IMR-90 (cell line): ENCODE data around the gene AZIN2. TPM values are rescaled to one million over a fixed set of nuclear protein-coding genes. Genes with fewer than 3 reads are reported as not detected.

Source experiments
- ATAC-seq: fragments of 200-7000 bp; cut with Tn5 transposase; 2 replicates; pipeline ENCODE4 v1.9.1; 2020; ENCODE audit warnings: low read depth, mild to moderate bottlenecking, moderate library complexity
- BruUV-seq: library from RNA; stranded (reverse); fragments of 400-500 nt; replicated peaks from 2 replicates; lab custom pipeline; 2021; lab: Mats Ljungman, UMichigan
- CTCF ChIA-PET: fragments of 300-600 bp; formaldehyde crosslinking; extraction: SDS; loops from one replicate; lab custom pipeline; 2021; ENCODE audit warnings: antibody characterized with exemption; lab: Yijun Ruan, JAX
- POLR2A ChIA-PET: fragments of 300-600 bp; sonication (Branson Sonifier 250); formaldehyde crosslinking; loops from one replicate; lab custom pipeline; 2022; ENCODE audit warnings: antibody characterized with exemption; ENCODE audit not compliant: unreplicated experiment; lab: Charles Lee
- DNase-seq: peaks from one replicate; pipeline ENCODE4 v3.0.0; 2013
- H2AFZ ChIP-seq: replicated peaks from 2 replicates; pipeline ENCODE3; 2013; ENCODE audit warnings: low read length, mild to moderate bottlenecking; ENCODE audit not compliant: poor library complexity
- H2AK5ac ChIP-seq: 2 replicates; pipeline ENCODE4 v1.6.1; 2013; ENCODE audit warnings: low read depth, low read length, inconsistent platforms
- H2AK9ac ChIP-seq: replicated peaks from 2 replicates; pipeline ENCODE3; 2013; ENCODE audit warnings: mild to moderate bottlenecking, low read depth, low read length, moderate library complexity; ENCODE audit not compliant: poor library complexity
- H2BK120ac ChIP-seq: 2 replicates; pipeline ENCODE4 v1.6.1; 2013; ENCODE audit warnings: low read depth, low read length, inconsistent platforms
- H2BK15ac ChIP-seq: 3 replicates; pipeline ENCODE4 v1.6.1; 2013; ENCODE audit warnings: low read depth, low read length, inconsistent platforms
- H2BK20ac ChIP-seq: 2 replicates; pipeline ENCODE4 v1.6.1; 2013; ENCODE audit warnings: low read depth, mild to moderate bottlenecking, inconsistent platforms, low read length, moderate library complexity
- H2BK5ac ChIP-seq: 2 replicates; pipeline ENCODE4 v1.6.1; 2013; ENCODE audit warnings: mild to moderate bottlenecking, low read depth, low read length, inconsistent platforms; ENCODE audit not compliant: poor library complexity, severe bottlenecking
- H3K14ac ChIP-seq: replicated peaks from 2 replicates; pipeline ENCODE4 v1.6.1; 2013; ENCODE audit warnings: low read depth, low read length, inconsistent platforms
- H3K18ac ChIP-seq: 2 replicates; pipeline ENCODE4 v1.6.1; 2013; ENCODE audit warnings: low read depth, low read length, control low read depth
- H3K23ac ChIP-seq: 2 replicates; pipeline ENCODE4 v1.6.1; 2013; ENCODE audit warnings: low read depth, low read length, inconsistent platforms
- H3K27ac ChIP-seq: 2 replicates; pipeline ENCODE4 v1.5.1; 2013; ENCODE audit warnings: mild to moderate bottlenecking, control low read depth, low read length; ENCODE audit not compliant: insufficient read depth
- H3K27me3 ChIP-seq: 2 replicates; pipeline ENCODE4 v1.6.1; 2013; ENCODE audit warnings: low read length; ENCODE audit not compliant: control insufficient read depth, insufficient read depth
- H3K36me3 ChIP-seq: 2 replicates; pipeline ENCODE4 v1.6.1; 2013; ENCODE audit warnings: low read length, mixed read lengths; ENCODE audit not compliant: control insufficient read depth, insufficient read depth
- H3K4ac ChIP-seq: 2 replicates; pipeline ENCODE4 v1.6.1; 2013; ENCODE audit warnings: low read depth, low read length, inconsistent platforms
- H3K4me1 ChIP-seq: 2 replicates; pipeline ENCODE4 v1.6.1; 2013; ENCODE audit warnings: low read length, mixed read lengths; ENCODE audit not compliant: control insufficient read depth, insufficient read depth
- H3K4me2 ChIP-seq: 2 replicates; pipeline ENCODE4 v1.6.1; 2013; ENCODE audit warnings: low read depth, mild to moderate bottlenecking, control low read depth, low read length, moderate library complexity
- H3K4me3 ChIP-seq: 2 replicates; pipeline ENCODE4 v1.5.1; 2013; ENCODE audit warnings: low read depth, mild to moderate bottlenecking, control low read depth, low read length, moderate library complexity; ENCODE audit not compliant: insufficient read depth
- H3K56ac ChIP-seq: 2 replicates; pipeline ENCODE4 v1.6.1; 2013; ENCODE audit warnings: low read length, inconsistent platforms; ENCODE audit not compliant: insufficient read depth; ENCODE audit errors: extremely low read depth
- H3K79me1 ChIP-seq, 2 experiments: 2 replicates each; pipeline ENCODE4 v1.6.1; 2013; ENCODE audit warnings: low read length in 2 of 2, inconsistent platforms in 1 of 2, low read depth in 1 of 2
- H3K9ac ChIP-seq: 2 replicates; pipeline ENCODE4 v1.6.1; 2013; ENCODE audit warnings: low read depth, low read length, control low read depth
- H3K9me1 ChIP-seq: 2 replicates; pipeline ENCODE4 v1.6.1; 2013; ENCODE audit warnings: low read length, inconsistent platforms; ENCODE audit not compliant: insufficient read depth
- H3K9me3 ChIP-seq: 2 replicates; pipeline ENCODE4 v1.6.1; 2013; ENCODE audit warnings: low read length; ENCODE audit not compliant: control insufficient read depth, insufficient read depth
- H4K20me1 ChIP-seq: 2 replicates; pipeline ENCODE4 v1.6.1; 2013; ENCODE audit warnings: low read length, inconsistent platforms; ENCODE audit not compliant: insufficient read depth
- H4K5ac ChIP-seq: 2 replicates; pipeline ENCODE4 v1.6.1; 2013; ENCODE audit warnings: mild to moderate bottlenecking, low read depth, low read length, control low read depth
- H4K8ac ChIP-seq, 2 experiments: 2 replicates each; pipeline ENCODE4 v1.6.1; 2013; ENCODE audit warnings: low read depth in 2 of 2, low read length in 2 of 2, control low read depth in 1 of 2, inconsistent platforms in 1 of 2
- H4K91ac ChIP-seq: 2 replicates; pipeline ENCODE4 v1.6.1; 2013; ENCODE audit warnings: low read depth, low read length, inconsistent platforms; ENCODE audit not compliant: insufficient read depth
- BHLHE40 ChIP-seq: fragments of 150-350 bp; IDR thresholded peaks from 2 replicates; pipeline ENCODE4 v1.6.1; 2016; ENCODE audit warnings: mild to moderate bottlenecking, low read depth, low read length
- CEBPB ChIP-seq: IDR thresholded peaks from 2 replicates; pipeline ENCODE4 v1.6.1; 2012; ENCODE audit warnings: low read depth, low read length, improper control_type of control experiment
- CHD1 ChIP-seq: IDR thresholded peaks from 2 replicates; pipeline ENCODE4 v1.6.1; 2012; ENCODE audit warnings: low read depth, low read length, improper control_type of control experiment
- FOS ChIP-seq: fragments of 150-350 bp; IDR thresholded peaks from 2 replicates; pipeline ENCODE4 v1.6.1; 2016; ENCODE audit warnings: low read depth, low read length
- MAFK ChIP-seq: IDR thresholded peaks from 2 replicates; pipeline ENCODE4 v1.6.1; 2012; ENCODE audit warnings: low read depth, low read length, improper control_type of control experiment
- MAZ ChIP-seq: IDR thresholded peaks from 2 replicates; pipeline ENCODE4 v1.6.1; 2012; ENCODE audit warnings: low read depth, mild to moderate bottlenecking, low read length, improper control_type of control experiment, moderate library complexity, borderline replicate concordance
- WGBS, 2 experiments: methylation state at CpG; one replicate each; pipeline versions ENCODE4 v1.1.5 to v1.1.7; 2013; ENCODE audit warnings: missing lambda C conversion rate in 2 of 2; ENCODE audit not compliant: insufficient read length in 1 of 2; ENCODE audit errors: extremely low coverage in 2 of 2; 5-methylcytosine and 5-hydroxymethylcytosine counted together
- dilution Hi-C: fragments of 300-500 bp; cut with HindIII; formaldehyde crosslinking; loops from one replicate; pipeline ENCODE4 v1.14.3; 2018; ENCODE audit warnings: low sequenced_read_pairs; ENCODE audit not compliant: unreplicated experiment
- in situ Hi-C: fragments of 300-500 bp; cut with MboI; formaldehyde crosslinking; loops from 3 replicates; pipeline ENCODE4 v1.14.3; 2019; ENCODE audit warnings: low sequenced_read_pairs, inconsistent platforms, mixed read lengths
- intact Hi-C: fragments of 100-400 bp; cut with micrococcal nuclease; formaldehyde crosslinking; loops from 2 replicates; pipeline ENCODE4 v1.10.0; 2022
- polyA plus RNA-seq, 3 experiments: library from polyadenylated mRNA; depleted of rRNA; stranded (reverse); fragments of >200 nt; gene quantifications; 2 replicates each; pipeline ENCODE4 v1.2.3, GENCODE V29; 2012; ENCODE audit warnings: low replicate concordance in 1 of 3
- total RNA-seq: library from RNA; depleted of rRNA; stranded (reverse); fragments of >200 nt; gene quantifications from 2 replicates; pipeline ENCODE4 v1.2.3, GENCODE V29; 2012
- TF ChIP-seq, protein P1 (sequence below): fragments of 150-350 bp; IDR thresholded peaks from 2 replicates; pipeline ENCODE4 v1.6.1; 2016; ENCODE audit warnings: low read depth, mild to moderate bottlenecking, low read length, moderate library complexity, borderline replicate concordance
- TF ChIP-seq, protein P2 (sequence below): conservative IDR thresholded peaks from 2 replicates; pipeline ENCODE4 v1.5.1; 2012; ENCODE audit warnings: mild to moderate bottlenecking, low read depth, low read length, improper control_type of control experiment

AZIN2 gene
- total and polyA plus RNA-seq, 2 of the 4 experiments (the other 2 are of a cell fraction): 4.7 to 8.9 TPM

DNA sequence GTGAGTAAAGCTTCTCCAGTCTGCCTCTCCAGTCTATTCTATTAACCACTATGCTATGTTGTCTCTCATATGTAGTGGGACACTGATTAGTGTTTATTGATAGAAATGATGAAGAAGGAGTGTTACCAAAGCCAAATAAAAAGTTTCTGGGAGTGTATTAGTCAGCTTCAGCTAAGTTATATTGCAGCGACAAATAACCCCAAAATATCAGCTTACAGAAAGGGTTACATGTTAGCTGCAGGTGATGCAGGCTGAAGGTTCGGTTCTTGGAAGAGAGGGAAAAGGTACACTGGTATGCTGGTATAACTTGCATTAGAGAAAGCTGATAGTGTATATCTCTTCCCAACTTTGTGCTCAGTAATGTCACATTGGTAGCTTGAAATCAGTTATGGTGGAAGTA lies 33.7 kb upstream of the AZIN2 start:
- CTCF ChIA-PET: no interaction called here
- no peak overlapping the region for H2AFZ ChIP-seq
- no peaks in the 10 kb centered on the region for H3K27me3 ChIP-seq
- no peaks in the 10 kb centered on the region for H4K20me1 ChIP-seq
- POLR2A ChIA-PET: no interaction called here
- no peak overlapping the region for H4K91ac ChIP-seq
- H3K79me1 ChIP-seq: no peaks in the 10 kb centered on the region
- H3K4me1 ChIP-seq: peaks cover 4% of the 10 kb centered on the region; the same call in 1 of the 2 replicates
- TF ChIP-seq MAFK (no peak), MAZ (no peak), BHLHE40 (no peak), FOS (no peak), CHD1 (no peak), CEBPB (no peak)
- TF ChIP-seq, protein P1, sequence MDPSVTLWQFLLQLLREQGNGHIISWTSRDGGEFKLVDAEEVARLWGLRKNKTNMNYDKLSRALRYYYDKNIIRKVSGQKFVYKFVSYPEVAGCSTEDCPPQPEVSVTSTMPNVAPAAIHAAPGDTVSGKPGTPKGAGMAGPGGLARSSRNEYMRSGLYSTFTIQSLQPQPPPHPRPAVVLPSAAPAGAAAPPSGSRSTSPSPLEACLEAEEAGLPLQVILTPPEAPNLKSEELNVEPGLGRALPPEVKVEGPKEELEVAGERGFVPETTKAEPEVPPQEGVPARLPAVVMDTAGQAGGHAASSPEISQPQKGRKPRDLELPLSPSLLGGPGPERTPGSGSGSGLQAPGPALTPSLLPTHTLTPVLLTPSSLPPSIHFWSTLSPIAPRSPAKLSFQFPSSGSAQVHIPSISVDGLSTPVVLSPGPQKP: no peak
- TF ChIP-seq, protein P2, sequence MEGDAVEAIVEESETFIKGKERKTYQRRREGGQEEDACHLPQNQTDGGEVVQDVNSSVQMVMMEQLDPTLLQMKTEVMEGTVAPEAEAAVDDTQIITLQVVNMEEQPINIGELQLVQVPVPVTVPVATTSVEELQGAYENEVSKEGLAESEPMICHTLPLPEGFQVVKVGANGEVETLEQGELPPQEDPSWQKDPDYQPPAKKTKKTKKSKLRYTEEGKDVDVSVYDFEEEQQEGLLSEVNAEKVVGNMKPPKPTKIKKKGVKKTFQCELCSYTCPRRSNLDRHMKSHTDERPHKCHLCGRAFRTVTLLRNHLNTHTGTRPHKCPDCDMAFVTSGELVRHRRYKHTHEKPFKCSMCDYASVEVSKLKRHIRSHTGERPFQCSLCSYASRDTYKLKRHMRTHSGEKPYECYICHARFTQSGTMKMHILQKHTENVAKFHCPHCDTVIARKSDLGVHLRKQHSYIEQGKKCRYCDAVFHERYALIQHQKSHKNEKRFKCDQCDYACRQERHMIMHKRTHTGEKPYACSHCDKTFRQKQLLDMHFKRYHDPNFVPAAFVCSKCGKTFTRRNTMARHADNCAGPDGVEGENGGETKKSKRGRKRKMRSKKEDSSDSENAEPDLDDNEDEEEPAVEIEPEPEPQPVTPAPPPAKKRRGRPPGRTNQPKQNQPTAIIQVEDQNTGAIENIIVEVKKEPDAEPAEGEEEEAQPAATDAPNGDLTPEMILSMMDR: no peak
- H2AK9ac ChIP-seq: no peak overlapping the region
- intact Hi-C loops: no loop called here
- H2BK5ac ChIP-seq: no peak overlapping the region
- no peak overlapping the region for H3K27ac ChIP-seq
- H4K5ac ChIP-seq: no peak overlapping the region
- H3K9me3 ChIP-seq: no peaks in the 10 kb centered on the region
- H3K36me3 ChIP-seq: no peaks in the 10 kb centered on the region
- WGBS, 2 experiments: no CpG with 5 or more reads among the region's 2 CpGs
- in situ Hi-C loops: no loop called here
- no peak overlapping the region for H2BK20ac ChIP-seq
- no peak overlapping the region for H2AK5ac ChIP-seq
- H2BK120ac ChIP-seq: no peak overlapping the region
- no peak overlapping the region for H3K4me3 ChIP-seq
- no peak overlapping the region for H3K9ac ChIP-seq
- H3K4me2 ChIP-seq: no peak overlapping the region
- no TSS peak for BruUV-seq
- DNase-seq (no peak), ATAC-seq (no peak)
- peaks cover 4% of the 10 kb centered on the region; the same call in 1 of the 2 replicates for H3K9me1 ChIP-seq
- no peak overlapping the region for H4K8ac ChIP-seq
- no peak overlapping the region for H2BK15ac ChIP-seq
- no peak overlapping the region for H3K23ac ChIP-seq
- H3K14ac ChIP-seq: no peak overlapping the region
- H3K56ac ChIP-seq: no peak overlapping the region
- no peak overlapping the region for H3K4ac ChIP-seq
- no peak overlapping the region for H3K18ac ChIP-seq
- dilution Hi-C loops: no loop called here
